HUES64 (cell line): ENCODE measurements around the gene CTDSPL.

Source experiments
- H3K27ac ChIP-seq: 2 replicates; pipeline ENCODE4 v1.7.0; 2013; ENCODE audit warnings: low read depth, low read length, inconsistent platforms
- H3K27me3 ChIP-seq: 2 replicates; pipeline ENCODE4 v1.6.1; 2013; ENCODE audit warnings: mild to moderate bottlenecking, low read length; ENCODE audit not compliant: insufficient read depth
- H3K36me3 ChIP-seq: 2 replicates; pipeline ENCODE4 v1.6.1; 2013; ENCODE audit warnings: mild to moderate bottlenecking, low read length; ENCODE audit not compliant: insufficient read depth
- H3K4me1 ChIP-seq: 2 replicates; pipeline ENCODE4 v1.6.1; 2013; ENCODE audit warnings: mild to moderate bottlenecking, low read length, moderate library complexity; ENCODE audit not compliant: insufficient read depth
- H3K4me3 ChIP-seq: 2 replicates; pipeline ENCODE4 v1.5.1; 2013; ENCODE audit warnings: mild to moderate bottlenecking, low read length, moderate library complexity
- H3K9ac ChIP-seq: 2 replicates; pipeline ENCODE4 v1.6.1; 2013; ENCODE audit warnings: mild to moderate bottlenecking, low read depth, low read length
- H3K9me3 ChIP-seq: 2 replicates; pipeline ENCODE4 v1.6.1; 2013; ENCODE audit warnings: low read depth, low read length; ENCODE audit not compliant: insufficient read depth
- WGBS: fragments of 150-250, 120-280 bp; methylation state at CpG from one replicate; pipeline ENCODE4 v1.1.7; 2013; ENCODE audit warnings: missing lambda C conversion rate; 5-methylcytosine and 5-hydroxymethylcytosine counted together

CTDSPL gene

GRCh38 chr3:37934631-37935289, 73.1 kb downstream of the CTDSPL start:
- Histone ChIP-seq H3K9ac (no peak overlapping the region), H3K27ac (no peak overlapping the region), H3K9me3 (no peaks in the 10 kb centered on the region), H3K27me3 (no peaks in the 10 kb centered on the region), H3K36me3 (no peaks in the 10 kb centered on the region), H3K4me3 (no peak overlapping the region), H3K4me1 (peaks cover 25% of the 10 kb centered on the region)
- 93% methylated on average over 7 of the region's 8 CpGs for WGBS

DNA sequence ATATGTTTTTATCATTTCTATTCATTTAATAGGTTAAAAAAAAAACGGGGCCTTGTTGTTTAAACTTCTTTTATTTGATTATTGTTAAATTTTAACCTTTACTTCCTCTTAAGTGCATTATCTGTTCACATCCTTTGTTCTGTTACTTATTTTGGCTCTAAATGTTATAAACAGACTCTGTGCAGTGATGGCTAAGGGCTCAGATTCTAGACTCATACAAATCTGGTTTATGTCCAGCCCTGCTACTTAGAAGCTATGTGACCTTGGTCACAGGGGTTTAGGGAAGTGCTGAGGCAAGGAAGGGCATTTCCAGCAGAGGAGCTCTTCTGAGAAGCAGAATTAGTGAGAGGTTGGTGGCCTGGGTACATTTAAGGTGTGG, 73.6 kb downstream of the CTDSPL start:
- Histone ChIP-seq H3K9ac (no peak overlapping the region), H3K27ac (no peak overlapping the region), H3K27me3 (no peaks in the 10 kb centered on the region), H3K9me3 (no peaks in the 10 kb centered on the region), H3K4me3 (no peak overlapping the region), H3K4me1 (peaks cover 25% of the 10 kb centered on the region), H3K36me3 (no peaks in the 10 kb centered on the region)
- WGBS, result no CpG with 5 or more reads among the region's 1 CpG

- no peaks in the 10 kb centered on the region for H3K27me3 ChIP-seq
- peaks cover 25% of the 10 kb centered on the region for H3K4me1 ChIP-seq
- H3K36me3 ChIP-seq, result no peaks in the 10 kb centered on the region
- no peak overlapping the region for H3K4me3 ChIP-seq
- 86% methylated on average over 9 of the region's 9 CpGs for WGBS
- H3K9ac ChIP-seq, result no peak overlapping the region
- 0 out of 2 replicates have a peak overlapping the region, but pooled peaks have one; percentile 15 for H3K27ac ChIP-seq
- no peaks in the 10 kb centered on the region for H3K9me3 ChIP-seq
Observed at GRCh38 chr3:37935756-37936666, 74.3 kb downstream of the CTDSPL start.

DNA sequence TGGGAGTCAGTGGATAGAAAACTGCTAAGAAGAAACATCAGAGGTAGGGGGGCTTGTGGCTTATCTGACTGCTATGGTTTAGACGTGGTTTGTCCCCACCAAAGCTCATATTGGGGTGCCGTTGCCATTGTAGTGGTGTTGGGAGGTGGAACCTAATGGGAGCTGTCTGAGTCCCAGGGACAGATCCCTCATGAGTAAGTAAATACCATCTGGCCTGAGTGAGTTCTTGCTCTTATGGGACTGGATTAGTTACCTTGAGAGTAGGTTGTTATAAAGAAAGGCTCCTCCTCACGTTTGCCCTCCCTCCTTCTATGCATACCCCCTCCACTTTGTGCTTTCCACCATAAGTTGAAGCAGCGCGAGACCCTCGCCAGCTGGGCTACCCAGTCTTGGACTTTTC, 75.5 kb downstream of the CTDSPL start:
- H3K4me1 ChIP-seq, result peaks cover 25% of the 10 kb centered on the region
- H3K9ac ChIP-seq, result no peak overlapping the region
- 86% methylated on average over 6 of the region's 6 CpGs for WGBS
- H3K27me3 ChIP-seq, result no peaks in the 10 kb centered on the region
- H3K4me3 ChIP-seq, result no peak overlapping the region
- H3K9me3 ChIP-seq, result no peaks in the 10 kb centered on the region
- H3K36me3 ChIP-seq, result no peaks in the 10 kb centered on the region
- no peak overlapping the region for H3K27ac ChIP-seq

GRCh38 chr3:37938011-37938410, 76.3 kb downstream of the CTDSPL start:
- Histone ChIP-seq H3K4me1 (peaks cover 25% of the 10 kb centered on the region), H3K27me3 (no peaks in the 10 kb centered on the region), H3K27ac (no peak overlapping the region), H3K9me3 (no peaks in the 10 kb centered on the region), H3K36me3 (no peaks in the 10 kb centered on the region), H3K9ac (no peak overlapping the region), H3K4me3 (no peak overlapping the region)
- WGBS, result 80% methylated on average over 1 of the region's 2 CpGs

- H3K4me1 ChIP-seq, result peaks cover 18% of the 10 kb centered on the region
Observed at GRCh38 chr3:37940242-37940908, 78.7 kb downstream of the CTDSPL start.

DNA sequence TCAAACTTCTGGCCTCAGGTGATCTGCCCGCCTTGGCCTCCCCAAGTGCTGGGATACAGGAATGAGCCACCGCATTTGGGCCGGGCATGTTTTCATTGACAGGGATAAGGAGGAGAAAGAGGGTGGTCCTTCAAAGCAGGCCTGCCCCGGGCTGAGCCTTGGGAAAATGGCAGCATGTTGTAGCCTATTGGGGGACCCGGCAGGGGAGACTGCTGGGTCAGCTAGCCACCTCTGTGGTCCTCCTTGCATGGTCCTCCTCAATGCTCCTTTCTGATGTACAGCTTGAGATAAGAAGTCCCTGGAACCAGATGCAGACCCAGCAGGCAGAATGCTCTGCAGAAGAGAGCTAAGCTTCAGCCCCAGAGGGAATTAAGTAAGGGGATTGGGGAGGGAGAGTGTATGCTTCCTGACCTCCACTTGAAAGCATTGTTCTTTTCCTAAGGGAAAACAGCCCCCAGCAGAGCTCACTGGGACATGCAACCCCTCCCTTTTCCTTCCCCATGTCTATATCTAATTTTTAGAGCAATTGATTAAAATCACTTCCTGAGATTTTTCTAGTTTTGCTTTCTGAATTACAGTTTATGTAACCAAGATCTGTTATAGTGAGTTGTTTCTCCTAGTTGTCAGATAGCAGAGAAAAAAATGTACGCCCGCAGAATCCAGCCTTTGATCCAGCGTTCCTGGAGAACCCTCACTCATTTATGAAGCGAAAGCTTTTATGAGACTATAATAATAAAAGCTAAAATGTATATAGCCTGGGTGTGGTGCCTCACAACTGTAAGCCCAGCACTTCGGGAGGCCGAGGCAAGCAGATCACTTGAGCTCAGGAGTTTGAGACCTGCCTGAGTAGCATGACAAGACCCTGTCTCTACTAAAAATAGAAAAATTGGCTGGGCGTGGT, 80.2 kb downstream of the CTDSPL start:
- Histone ChIP-seq H3K4me3 (no peak overlapping the region), H3K27ac (no peak overlapping the region), H3K9me3 (no peaks in the 10 kb centered on the region), H3K36me3 (no peaks in the 10 kb centered on the region), H3K9ac (no peak overlapping the region), H3K4me1 (peaks cover 18% of the 10 kb centered on the region; the same call in 1 of the 2 replicates), H3K27me3 (no peaks in the 10 kb centered on the region)
- WGBS, result 91% methylated on average over 12 of the region's 12 CpGs

More at GRCh38 chr3:37940242-37940908, 78.7 kb downstream of the CTDSPL start:
- Histone ChIP-seq H3K4me3 (no peak overlapping the region), H3K27me3 (no peaks in the 10 kb centered on the region), H3K9ac (no peak overlapping the region), H3K36me3 (no peaks in the 10 kb centered on the region), H3K9me3 (no peaks in the 10 kb centered on the region), H3K27ac (no peak overlapping the region)
- 95% methylated on average over 4 of the region's 4 CpGs for WGBS

DNA sequence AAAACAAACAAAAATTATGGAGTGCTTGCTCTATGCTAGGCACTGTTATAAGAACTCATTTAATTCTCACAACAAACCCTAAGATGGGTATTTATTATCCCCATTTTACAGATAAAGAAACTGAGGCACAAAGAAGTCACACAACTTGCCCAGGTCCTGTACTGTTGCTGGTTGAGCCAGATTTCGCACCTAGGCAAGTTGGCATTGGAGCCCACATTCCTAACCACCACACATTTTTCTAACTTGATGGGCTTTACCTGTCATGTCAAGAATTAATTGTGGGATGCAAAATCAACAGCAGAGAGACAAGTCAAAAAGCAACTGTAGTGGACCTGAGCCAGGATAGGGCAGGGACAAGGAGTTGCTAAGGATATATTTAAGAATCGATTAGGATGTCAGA, 81.0 kb downstream of the CTDSPL start:
- Histone ChIP-seq H3K4me1 (peaks cover 18% of the 10 kb centered on the region; the same call in 1 of the 2 replicates), H3K27ac (no peak overlapping the region), H3K36me3 (no peaks in the 10 kb centered on the region; the same call in 1 of the 2 replicates), H3K27me3 (no peaks in the 10 kb centered on the region), H3K4me3 (no peak overlapping the region), H3K9ac (no peak overlapping the region), H3K9me3 (no peaks in the 10 kb centered on the region)
- 98% methylated on average over 2 of the region's 2 CpGs for whole genome bisulfite sequencing

DNA sequence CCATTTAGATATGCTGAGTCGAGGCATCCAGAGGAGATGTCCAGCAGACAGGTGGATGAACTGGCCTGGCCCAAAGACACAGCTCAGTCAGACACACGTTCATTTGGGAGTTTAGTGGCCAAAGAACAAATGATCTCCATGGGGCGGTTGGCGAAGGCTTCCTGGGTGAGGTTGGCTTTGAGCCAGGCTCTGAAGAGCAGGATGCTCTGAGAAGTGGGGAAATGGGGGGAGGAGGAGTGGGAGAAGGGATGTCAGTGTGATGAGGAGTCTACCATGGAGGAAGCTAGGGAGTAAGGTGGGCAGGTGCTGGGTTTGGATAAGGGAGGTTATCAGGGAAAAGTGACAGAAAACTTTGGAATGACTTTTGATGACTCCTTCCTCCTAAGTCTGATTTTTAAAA, 81.4 kb downstream of the CTDSPL start:
- no peaks in the 10 kb centered on the region for H3K9me3 ChIP-seq
- H3K27ac ChIP-seq, result no peak overlapping the region
- 95% methylated on average over 4 of the region's 4 CpGs for WGBS
- H3K4me1 ChIP-seq, result peaks cover 18% of the 10 kb centered on the region; the same call in 1 of the 2 replicates
- no peak overlapping the region for H3K4me3 ChIP-seq
- H3K36me3 ChIP-seq, result no peaks in the 10 kb centered on the region; the same call in 1 of the 2 replicates
- no peak overlapping the region for H3K9ac ChIP-seq
- H3K27me3 ChIP-seq, result no peaks in the 10 kb centered on the region

- Histone ChIP-seq H3K4me1 (peaks cover 18% of the 10 kb centered on the region; the same call in 1 of the 2 replicates), H3K9ac (no peak overlapping the region), H3K9me3 (no peaks in the 10 kb centered on the region), H3K4me3 (no peak overlapping the region), H3K27me3 (no peaks in the 10 kb centered on the region), H3K27ac (no peak overlapping the region), H3K36me3 (no peaks in the 10 kb centered on the region; the same call in 1 of the 2 replicates)
- 92% methylated on average over 7 of the region's 8 CpGs for WGBS
Observed at GRCh38 chr3:37943631-37944314, 82.1 kb downstream of the CTDSPL start.
